ENCODE measurements around the gene VTN.

The VTN gene

GRCh38 chr17:28384281-28385036, 14.4 kb upstream of the VTN start:
- no peaks in the 10 kb centered on the region for H3K9me3 ChIP-seq (replicated peaks in 1 of 11)
- TF ChIP-seq Cebpa-rat (IDR thresholded peaks at IDR 0.05) = no peak
- peak overlapping the region; percentile 81 to 98 (median 94) for H3K4me2 ChIP-seq
- H3K27me3 ChIP-seq = peaks cover 18 to 36% (median 29%) of the 10 kb centered on the region in 11 experiments
- H3K4me3 ChIP-seq = peak overlapping the region; percentile 52 to 70 (median 58)
- H3K9ac ChIP-seq = peak overlapping the region; percentile 20 to 76 (median 62)
- peaks cover 18 to 47% (median 31%) of the 10 kb centered on the region in 11 experiments; a peak in 21 of 22 replicates for H3K36me3 ChIP-seq
- H3K27ac ChIP-seq = peak overlapping the region in 8 of 11 experiments; percentile 4 to 58 (median 26); a peak in 9 of 22 replicates
- H4K20me1 ChIP-seq = peaks cover 0 to 56% (median 8%) of the 10 kb centered on the region in 11 experiments; a peak in 11 of 22 replicates
- H3K4me1 ChIP-seq = peaks cover 17 to 32% (median 29%) of the 10 kb centered on the region in 10 experiments; a peak in 19 of 20 replicates

GRCh38 chr17:28381141-28381825, 11.2 kb upstream of the VTN start:
- Histone ChIP-seq H3K9ac (no peak overlapping the region), H3K27me3 (peaks cover 18 to 36% (median 29%) of the 10 kb centered on the region in 11 experiments), H3K4me1 (peaks cover 17 to 32% (median 29%) of the 10 kb centered on the region in 10 experiments; a peak in 19 of 20 replicates), H3K9me3 (replicated peaks in 1 of 11) (no peaks in the 10 kb centered on the region), H4K20me1 (peaks cover 0 to 74% (median 14%) of the 10 kb centered on the region in 11 experiments; a peak in 13 of 22 replicates), H3K4me3 (no peak overlapping the region), H3K27ac (no peak overlapping the region), H3K36me3 (peaks cover 0 to 32% (median 13%) of the 10 kb centered on the region in 11 experiments; a peak in 17 of 22 replicates), H3K4me2 (no peak overlapping the region)
- no peak for TF ChIP-seq Cebpa-rat (IDR thresholded peaks at IDR 0.05)

GRCh38 chr17:28379814-28380801, 10.0 kb upstream of the VTN start:
- H3K36me3 ChIP-seq = peaks cover 0 to 32% (median 13%) of the 10 kb centered on the region in 11 experiments; a peak in 17 of 22 replicates
- no peak overlapping the region for H3K9ac ChIP-seq
- H4K20me1 ChIP-seq = peaks cover 0 to 71% (median 19%) of the 10 kb centered on the region in 11 experiments; a peak in 13 of 22 replicates
- H3K27me3 ChIP-seq = peaks cover 18 to 26% (median 21%) of the 10 kb centered on the region in 11 experiments
- H3K4me2 ChIP-seq = peak overlapping the region in 5 of 11 experiments; percentile 2 to 22 (median 4); a peak in 5 of 22 replicates
- H3K9me3 ChIP-seq (replicated peaks in 1 of 11) = no peaks in the 10 kb centered on the region
- H3K4me1 ChIP-seq = peaks cover 11 to 27% (median 24%) of the 10 kb centered on the region in 10 experiments; a peak in 19 of 20 replicates
- no peak overlapping the region for H3K27ac ChIP-seq
- no peak overlapping the region for H3K4me3 ChIP-seq
- TF ChIP-seq Cebpa-rat (IDR thresholded peaks at IDR 0.05) = no peak

- TF ChIP-seq Cebpa-rat (IDR thresholded peaks at IDR 0.05) = no peak
- Histone ChIP-seq H3K4me3 (peak overlapping the region; percentile 63 to 79 (median 74); a peak in 19 of 20 replicates), H3K9ac (peak overlapping the region in 10 of 11 experiments; percentile 69 to 89 (median 80); a peak in 16 of 22 replicates), H3K36me3 (peaks cover 0 to 14% (median 3%) of the 10 kb centered on the region in 11 experiments; a peak in 10 of 22 replicates), H3K27me3 (no peaks in the 10 kb centered on the region; a peak in 1 of 22 replicates), H3K4me1 (peaks cover 32 to 47% (median 40%) of the 10 kb centered on the region in 10 experiments), H3K9me3 (replicated peaks in 1 of 11) (no peaks in the 10 kb centered on the region), H3K27ac (no peak overlapping the region; a peak in 1 of 22 replicates), H4K20me1 (peaks cover 18 to 67% (median 49%) of the 10 kb centered on the region in 11 experiments; a peak in 19 of 22 replicates), H3K4me2 (peak overlapping the region; percentile 96 to 100 (median 98))
Measured at GRCh38 chr17:28372945-28373274, 2.8 kb upstream of the VTN start.

GRCh38 chr17:28372203-28372944, 2.3 kb upstream of the VTN start:
- Histone ChIP-seq H3K27ac (peak overlapping the region in 9 of 11 experiments; percentile 50 to 83 (median 75); a peak in 20 of 22 replicates), H3K36me3 (peaks cover 0 to 10% (median 3%) of the 10 kb centered on the region in 11 experiments; a peak in 10 of 22 replicates), H3K4me1 (peaks cover 32 to 47% (median 40%) of the 10 kb centered on the region in 10 experiments), H3K4me2 (peak overlapping the region; percentile 96 to 100 (median 98)), H3K9me3 (replicated peaks in 1 of 11) (no peaks in the 10 kb centered on the region), H3K27me3 (no peaks in the 10 kb centered on the region; a peak in 1 of 22 replicates), H4K20me1 (peaks cover 18 to 63% (median 47%) of the 10 kb centered on the region in 11 experiments; a peak in 19 of 22 replicates), H3K9ac (peak overlapping the region; percentile 69 to 89 (median 79)), H3K4me3 (peak overlapping the region; percentile 63 to 79 (median 74))
- TF ChIP-seq Cebpa-rat (IDR thresholded peaks at IDR 0.05) = no peak

GRCh38 chr17:28371245-28372202, 1.4 kb upstream of the VTN start, which contains the start of gene SARM1:
Gene SARM1, plus strand, starts transcription at chr17:28371694. Its CDS starts 339 bp downstream, at chr17:28372033.
- H3K9me3 ChIP-seq (replicated peaks in 1 of 11) = no peaks in the 10 kb centered on the region
- peaks cover 18 to 68% (median 39%) of the 10 kb centered on the region in 11 experiments; a peak in 19 of 22 replicates for H4K20me1 ChIP-seq
- H3K36me3 ChIP-seq = peaks cover 0 to 11% (median 0%) of the 10 kb centered on the region in 11 experiments; a peak in 4 of 22 replicates
- H3K27ac ChIP-seq = peak within 1 kb of the TSS in 9 of 11 experiments; percentile 50 to 83 (median 75); a peak in 20 of 22 replicates
- peaks cover 32 to 47% (median 40%) of the 10 kb centered on the region in 10 experiments for H3K4me1 ChIP-seq
- H3K4me2 ChIP-seq = peak within 1 kb of the TSS; percentile 96 to 100 (median 98)
- no peak for TF ChIP-seq Cebpa-rat (IDR thresholded peaks at IDR 0.05)
- H3K27me3 ChIP-seq = no peaks in the 10 kb centered on the region; a peak in 1 of 22 replicates
- peak within 1 kb of the TSS; percentile 69 to 89 (median 79) for H3K9ac ChIP-seq
- peak within 1 kb of the TSS; percentile 63 to 79 (median 74) for H3K4me3 ChIP-seq

Measured in BLaER1 treated with 17β-estradiol and CSF1 and Interleukin-3, amounts not matched to agents 10 nM and 100 nM (cell line).